ENCODE data around the gene PGAM2.

PGAM2 gene

GRCh38 chr7:44062903-44063295 is 2.5 kb downstream of the PGAM2 start:
- no peak for TF ChIP-seq CTCF (IDR thresholded peaks at IDR 0.05; ENCODE audit: low read depth, low read length)
- no peak for DNase-seq (ENCODE audit: extremely low read depth, low read depth)

GRCh38 chr7:44062180-44062902 is 3.0 kb downstream of the PGAM2 start:
- no peak for TF ChIP-seq CTCF (IDR thresholded peaks at IDR 0.05; ENCODE audit: low read depth, low read length)
- DNase-seq (ENCODE audit: extremely low read depth, low read depth) = no peak

GRCh38 chr7:44061645-44062179 is 3.7 kb downstream of the PGAM2 start:
- TF ChIP-seq CTCF (IDR thresholded peaks at IDR 0.05; ENCODE audit: low read depth, low read length) = no peak
- no peak for DNase-seq (ENCODE audit: extremely low read depth, low read depth)

GRCh38 chr7:44060948-44061644 is 4.3 kb downstream of the PGAM2 start:
- no peak for DNase-seq (ENCODE audit: extremely low read depth, low read depth)
- TF ChIP-seq CTCF (IDR thresholded peaks at IDR 0.05; ENCODE audit: low read depth, low read length) = no peak

GRCh38 chr7:44060091-44060947 is 5.0 kb downstream of the PGAM2 start:
- no peak for DNase-seq (ENCODE audit: extremely low read depth, low read depth)
- no peak for TF ChIP-seq CTCF (IDR thresholded peaks at IDR 0.05; ENCODE audit: low read depth, low read length)

- no peak for DNase-seq (ENCODE audit: extremely low read depth, low read depth)
- no peak for TF ChIP-seq CTCF (IDR thresholded peaks at IDR 0.05; ENCODE audit: low read depth, low read length)
Measured at GRCh38 chr7:44059219-44060090, 5.9 kb downstream of the PGAM2 start.

All from AG09319 (cell line).